LoVo (cell line): ENCODE data around the gene METTL27.
"Not testable (repeated sequence)": the region's sequence is repeated elsewhere in the genome, so short reads cannot be mapped to it uniquely, and the experiment has no call there.

Experiments
- DNase-seq: peaks from one replicate; pipeline ENCODE4 v3.0.0-alpha.2; 2016; ENCODE audit warnings: low spot score

Gene METTL27

DNA sequence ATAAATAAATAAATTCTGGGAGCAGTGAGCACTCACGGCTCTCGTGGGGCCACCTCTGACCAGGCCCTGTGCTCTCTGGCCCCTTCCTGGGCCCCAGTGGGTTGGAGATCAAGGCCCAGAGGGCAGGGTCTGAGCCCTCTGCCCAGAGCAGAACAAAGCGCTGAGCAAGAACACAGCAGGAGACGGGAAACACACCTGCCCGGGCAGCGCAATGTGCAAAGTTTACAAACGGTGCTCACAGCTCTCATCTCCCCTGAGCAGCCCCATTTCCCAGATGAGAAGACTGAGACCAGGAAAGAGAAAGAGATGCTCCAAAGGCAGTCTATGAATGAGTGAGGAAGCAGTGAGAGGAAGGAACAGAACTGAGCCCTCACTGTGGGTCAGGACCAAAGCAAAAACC is 3.0 kb downstream of the METTL27 start:
- DNase-seq, result no peak

- no peak for DNase-seq
These were observed 3.7 kb downstream of the METTL27 start for GRCh38 chr7:73838642-73839041.

DNA sequence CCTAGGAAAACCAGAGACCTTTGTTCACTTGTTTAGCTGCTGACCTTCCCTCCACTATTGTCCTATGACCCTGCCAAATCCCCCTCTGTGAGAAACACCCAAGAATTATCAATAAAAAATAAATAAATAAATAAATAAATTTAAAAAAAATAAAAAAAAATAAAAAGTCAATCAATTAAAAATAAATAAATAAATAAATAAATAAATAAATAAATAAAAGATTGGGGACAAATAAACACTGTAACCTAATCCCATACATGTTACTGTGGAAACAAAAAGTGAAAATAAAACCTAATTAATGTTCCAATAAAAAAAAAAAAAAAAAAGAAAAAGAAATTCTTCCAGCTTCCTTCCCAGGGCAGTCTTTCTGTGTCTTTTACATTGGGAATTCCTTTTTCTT is 5.1 kb downstream of the METTL27 start:
- not testable (repeated sequence) for DNase-seq

DNA sequence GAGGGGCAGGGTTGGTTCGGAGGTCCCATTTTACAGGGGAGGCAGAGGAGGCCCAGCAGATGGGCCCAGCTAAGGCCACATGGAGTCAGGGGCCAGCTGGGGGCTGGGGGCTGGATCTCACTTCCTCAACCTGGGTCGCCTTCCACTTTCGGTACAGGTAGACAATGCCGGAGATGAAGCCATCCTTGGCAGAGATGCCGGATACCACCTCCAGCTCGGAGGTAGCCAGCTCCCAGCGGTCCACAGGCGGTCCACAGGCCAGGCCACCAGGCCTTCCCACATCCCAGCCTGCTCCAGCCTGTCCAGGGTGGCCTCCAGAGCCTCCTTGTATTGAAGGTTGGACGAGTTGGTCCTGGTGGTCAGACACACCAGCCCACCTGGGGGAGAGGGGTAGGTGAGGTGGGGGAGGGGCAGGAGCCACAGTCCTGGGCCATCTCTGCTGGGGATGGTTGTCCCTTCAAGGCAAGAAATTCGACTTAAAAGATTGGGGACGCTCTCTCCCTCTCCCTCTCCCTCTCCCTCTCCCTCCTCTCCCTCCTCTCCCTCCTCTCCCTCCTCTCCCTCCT is 7.6 kb downstream of the METTL27 start:
- DNase-seq, result no peak

DNA sequence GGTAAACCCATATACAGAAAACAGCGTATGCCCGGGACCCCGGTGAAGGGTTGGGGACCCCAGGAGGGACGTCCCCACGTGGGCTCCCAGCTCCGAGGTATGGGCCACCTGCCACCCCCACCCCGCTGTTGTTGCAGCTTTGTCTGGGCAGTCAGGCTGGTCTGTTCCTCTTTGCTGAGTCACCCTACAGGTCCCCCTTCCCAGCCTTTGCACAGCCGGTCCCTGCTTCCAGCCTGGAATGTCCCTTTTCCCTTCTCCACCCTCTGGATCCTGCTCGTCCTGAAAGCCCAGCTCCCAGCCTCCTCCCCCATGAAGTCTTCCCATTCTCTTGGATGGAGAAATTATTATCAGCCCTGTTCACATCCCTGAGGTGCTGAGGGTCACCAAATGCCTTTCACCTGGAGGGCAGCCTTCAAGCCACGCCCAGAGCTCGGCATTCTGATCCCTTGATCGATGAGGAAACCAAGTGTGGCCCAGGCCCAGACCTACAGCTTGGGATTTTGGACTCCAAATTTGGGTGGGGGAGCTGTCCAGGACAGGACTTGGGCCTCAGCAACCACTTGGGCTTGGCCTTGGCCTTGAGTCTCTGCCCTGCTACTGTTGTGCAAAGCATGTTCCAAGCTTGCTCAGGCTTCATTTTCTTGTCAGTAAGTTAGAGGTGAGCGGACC is 8.9 kb downstream of the METTL27 start:
- DNase-seq, result peak; percentile 79

DNA sequence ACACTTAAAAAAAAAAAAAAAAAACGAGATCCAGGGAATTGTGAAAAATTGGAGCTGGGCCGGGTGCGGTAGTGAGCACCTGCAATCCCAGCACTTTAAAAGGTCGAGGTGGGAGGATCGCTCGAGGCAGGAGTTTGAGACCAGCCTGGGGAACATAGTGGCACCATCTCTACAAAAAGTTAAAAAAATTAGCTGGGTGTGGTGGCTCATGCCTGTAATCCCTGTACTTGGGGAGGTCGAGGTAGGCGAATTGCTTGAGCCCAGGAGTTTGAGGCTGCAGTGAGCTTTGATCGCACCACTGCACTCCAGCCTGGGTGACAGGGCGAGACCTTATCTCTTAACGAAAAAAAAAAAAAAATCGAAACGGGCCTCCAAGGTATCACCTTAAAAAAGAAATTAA is 9.5 kb downstream of the METTL27 start:
- DNase-seq, result peak; percentile 64

GRCh38 chr7:73831834-73832651 is 10.3 kb downstream of the METTL27 start:
- DNase-seq, result peak; percentile 87

GRCh38 chr7:73831584-73831833 is 10.8 kb downstream of the METTL27 start:
- no peak for DNase-seq

- peak; percentile 98 for DNase-seq
These were observed 11.4 kb downstream of the METTL27 start, which contains the start of gene CLDN4 for GRCh38 chr7:73830681-73831583. CLDN4 (plus strand) TSS chr7:73830996; CDS start chr7:73831202, 206 bp downstream.

GRCh38 chr7:73829921-73830680 is 12.2 kb downstream of the METTL27 start:
- peak; percentile 78 for DNase-seq

- DNase-seq, result peak; percentile 58
These were observed 12.8 kb downstream of the METTL27 start for GRCh38 chr7:73829505-73829904.

DNA sequence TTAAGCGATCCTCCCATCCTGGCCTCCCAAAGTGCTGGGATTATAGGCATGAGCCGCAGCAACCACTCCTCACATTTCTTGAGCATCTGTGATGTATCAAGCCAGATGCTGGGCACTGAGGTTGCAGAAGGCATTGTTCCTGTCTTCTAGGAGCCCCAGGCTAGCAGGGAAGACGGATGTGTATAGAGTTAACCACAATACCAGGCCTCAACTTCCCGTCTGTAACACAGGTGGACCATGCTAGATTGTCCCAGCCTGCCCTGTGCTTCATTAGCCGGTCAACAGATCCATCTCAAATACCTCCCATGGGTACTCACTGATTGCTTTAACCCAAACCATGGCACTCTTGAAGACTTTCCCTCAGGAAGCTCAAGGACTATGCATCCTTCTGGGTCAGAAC is 13.3 kb downstream of the METTL27 start:
- no peak for DNase-seq

DNA sequence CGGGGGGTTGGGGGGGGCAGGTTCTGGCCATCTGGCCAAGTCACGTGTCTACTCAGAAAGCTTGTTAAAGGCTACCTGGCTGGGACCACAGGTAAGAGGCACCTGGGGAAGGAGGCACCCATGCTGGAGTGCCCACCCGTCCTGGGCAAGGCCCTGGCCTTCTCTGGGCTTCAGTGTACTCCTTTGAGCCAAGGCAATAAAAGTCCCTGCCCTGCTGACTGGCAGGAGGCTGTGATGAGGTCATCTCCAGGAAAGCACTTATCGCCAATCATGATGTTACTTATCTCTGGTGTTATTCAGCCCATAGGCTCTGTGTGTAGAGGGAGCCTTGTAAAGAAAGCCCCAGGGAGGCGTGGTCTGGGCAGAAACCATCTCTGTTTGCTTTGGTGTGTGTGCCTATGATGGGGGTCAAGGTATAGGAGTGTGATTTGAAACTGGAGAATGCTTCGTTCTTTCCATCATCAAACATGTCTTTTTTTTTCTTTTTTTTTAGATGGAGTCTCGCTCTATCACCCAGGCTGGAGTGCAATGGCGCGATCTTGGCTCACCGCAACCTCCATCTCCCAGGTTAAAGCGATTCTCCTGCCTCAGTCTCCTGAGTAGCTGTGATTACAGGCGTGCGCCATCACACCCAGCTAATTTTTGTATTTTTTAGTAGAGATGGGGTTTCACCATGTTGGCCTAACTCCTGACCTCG is 14.1 kb downstream of the METTL27 start:
- peak; percentile 99 for DNase-seq

DNA sequence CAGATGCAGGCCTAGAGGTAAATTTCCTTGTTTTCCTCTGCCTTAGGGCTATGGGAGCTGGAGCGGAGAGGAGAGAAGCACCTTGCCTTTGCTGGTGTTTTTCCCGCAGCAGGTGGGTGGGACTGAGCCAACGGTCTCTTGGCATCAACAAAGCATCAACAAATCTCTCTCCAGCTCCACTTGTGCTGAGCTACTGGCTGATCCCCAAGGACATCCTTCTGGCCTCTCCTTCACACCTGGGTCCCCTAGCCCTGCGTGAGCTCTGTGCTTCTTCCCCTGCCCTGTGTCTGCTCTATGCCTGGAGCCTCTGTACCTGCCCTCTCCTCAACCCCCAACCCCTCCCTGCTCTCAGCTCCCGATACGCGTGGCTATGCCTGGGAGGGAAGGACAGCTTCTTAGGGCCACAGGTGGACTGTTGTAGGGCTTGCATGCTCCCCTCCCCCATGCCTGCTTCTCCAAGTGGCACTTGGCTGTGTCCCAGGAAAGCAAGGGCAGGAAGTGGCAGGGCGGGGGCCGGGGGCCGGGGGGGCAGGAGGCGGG is 14.7 kb downstream of the METTL27 start:
- peak; percentile 98 for DNase-seq

DNA sequence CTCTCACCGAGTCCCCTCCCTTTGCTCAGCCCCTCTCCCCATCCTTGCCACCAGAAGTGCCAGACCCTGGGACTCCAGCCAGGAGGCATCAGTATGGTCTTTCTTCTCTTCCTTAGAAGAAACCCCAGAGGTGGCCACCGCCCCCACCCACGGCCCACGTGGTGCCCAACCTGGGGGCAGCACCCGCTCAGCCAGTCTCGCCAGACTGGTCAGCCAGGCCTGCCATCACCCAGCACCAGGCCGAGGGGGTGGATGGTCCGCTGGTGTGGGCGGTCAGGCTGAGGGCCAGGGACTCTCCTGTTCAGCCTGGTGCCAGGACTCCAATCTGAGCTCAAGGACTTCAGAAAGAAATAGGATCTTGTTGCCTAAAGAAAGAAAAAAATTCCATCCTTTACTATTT is 17.3 kb downstream of the METTL27 start:
- no peak for DNase-seq

- DNase-seq, result no peak
These were observed 18.3 kb downstream of the METTL27 start for GRCh38 chr7:73823873-73824592.

DNA sequence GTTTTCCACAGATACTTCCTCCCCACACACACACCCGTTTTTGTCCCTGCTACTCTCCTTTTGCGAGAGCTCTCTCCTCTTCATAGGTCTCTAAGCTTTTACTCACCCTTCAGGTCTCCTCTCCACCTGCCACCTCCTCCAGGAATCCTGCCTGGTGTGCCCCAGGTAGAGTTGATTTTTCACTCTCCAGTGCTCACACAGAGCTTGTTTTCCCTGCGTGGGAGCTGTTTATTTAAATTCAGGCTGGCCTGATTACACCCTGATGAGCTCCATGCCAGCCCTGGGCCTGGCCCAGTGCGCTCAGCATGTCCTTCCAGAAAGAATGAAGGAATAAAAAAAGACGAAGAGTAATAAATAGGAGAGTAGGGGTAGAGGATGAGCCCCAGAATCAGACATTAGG is 19.1 kb downstream of the METTL27 start:
- no peak for DNase-seq

DNA sequence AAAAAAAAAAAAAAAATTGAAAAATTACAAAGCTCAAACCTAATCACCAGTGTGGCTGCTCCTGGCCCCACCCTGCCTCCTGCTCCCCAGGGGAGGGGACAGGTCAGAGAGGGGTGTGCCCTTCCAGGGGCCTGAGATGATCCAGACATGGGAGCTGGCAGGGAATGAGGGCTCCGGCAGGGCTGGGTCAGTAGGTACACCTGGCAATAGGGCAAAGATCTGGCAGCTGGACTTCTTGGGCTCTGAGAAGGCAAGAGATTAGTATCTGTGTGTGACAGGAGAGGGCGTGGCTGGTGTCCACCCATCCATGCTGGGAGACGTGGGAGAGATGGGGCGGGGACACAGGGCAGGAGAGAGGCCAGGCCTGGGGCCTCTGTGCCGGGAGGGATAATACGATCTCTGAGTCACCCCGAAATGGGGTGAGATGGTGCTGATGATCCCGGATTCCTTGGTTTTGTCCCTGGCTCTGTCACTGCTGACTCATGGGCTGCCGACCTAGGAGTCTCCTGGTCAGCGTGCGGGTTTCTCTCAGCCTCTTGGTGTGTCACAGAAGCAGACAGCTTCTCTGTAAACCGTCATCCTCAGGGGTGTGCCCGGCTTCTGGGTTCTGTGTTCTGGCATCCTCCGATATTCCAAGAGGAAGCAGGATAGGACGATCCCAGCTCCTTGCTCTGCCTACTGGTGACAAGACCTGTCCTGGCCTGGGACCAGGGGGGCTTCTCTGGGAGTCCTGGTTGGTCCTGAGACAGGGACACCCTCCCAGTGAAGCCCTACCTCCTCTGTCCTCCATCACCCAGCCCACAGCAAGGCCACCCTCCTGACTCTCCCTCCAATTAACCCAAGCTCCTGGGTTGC is 19.8 kb downstream of the METTL27 start:
- peak; percentile 99 for DNase-seq
